ENCODE data around the gene STATH.
"Not testable (repeated sequence)": the region's sequence is repeated elsewhere in the genome, so short reads cannot be mapped to it uniquely, and the experiment has no call there.

DNA sequence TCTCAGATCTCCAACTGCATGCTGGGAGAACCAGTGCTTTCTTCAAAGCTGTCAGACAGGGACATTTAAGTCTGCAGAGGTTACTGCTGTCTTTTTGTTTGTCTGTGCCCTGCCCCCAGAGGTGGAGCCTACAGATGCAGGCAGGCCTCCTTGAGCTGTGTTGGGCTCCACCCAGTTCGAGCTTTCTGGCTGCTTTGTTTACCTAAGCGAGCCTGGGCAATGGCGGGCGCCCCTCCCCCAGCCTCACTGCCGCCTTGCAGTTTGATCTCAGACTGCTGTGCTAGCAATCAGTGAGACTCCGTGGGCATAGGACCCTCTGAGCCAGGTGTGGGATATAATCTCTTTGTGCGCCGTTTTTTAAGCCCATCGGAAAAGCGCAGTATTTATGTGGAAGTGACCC lies 23.2 kb downstream of the STATH start:
- TF ChIP-seq, protein P1, sequence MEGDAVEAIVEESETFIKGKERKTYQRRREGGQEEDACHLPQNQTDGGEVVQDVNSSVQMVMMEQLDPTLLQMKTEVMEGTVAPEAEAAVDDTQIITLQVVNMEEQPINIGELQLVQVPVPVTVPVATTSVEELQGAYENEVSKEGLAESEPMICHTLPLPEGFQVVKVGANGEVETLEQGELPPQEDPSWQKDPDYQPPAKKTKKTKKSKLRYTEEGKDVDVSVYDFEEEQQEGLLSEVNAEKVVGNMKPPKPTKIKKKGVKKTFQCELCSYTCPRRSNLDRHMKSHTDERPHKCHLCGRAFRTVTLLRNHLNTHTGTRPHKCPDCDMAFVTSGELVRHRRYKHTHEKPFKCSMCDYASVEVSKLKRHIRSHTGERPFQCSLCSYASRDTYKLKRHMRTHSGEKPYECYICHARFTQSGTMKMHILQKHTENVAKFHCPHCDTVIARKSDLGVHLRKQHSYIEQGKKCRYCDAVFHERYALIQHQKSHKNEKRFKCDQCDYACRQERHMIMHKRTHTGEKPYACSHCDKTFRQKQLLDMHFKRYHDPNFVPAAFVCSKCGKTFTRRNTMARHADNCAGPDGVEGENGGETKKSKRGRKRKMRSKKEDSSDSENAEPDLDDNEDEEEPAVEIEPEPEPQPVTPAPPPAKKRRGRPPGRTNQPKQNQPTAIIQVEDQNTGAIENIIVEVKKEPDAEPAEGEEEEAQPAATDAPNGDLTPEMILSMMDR (IDR thresholded peaks at IDR 0.05) = not testable (repeated sequence)
- not testable (repeated sequence) for TF ChIP-seq POLR2A (IDR thresholded peaks at IDR 0.05)

Measured in right lobe of liver (tissue), 4 donors.